H9 (cell line): ENCODE results near the gene GPC6. TPM values are rescaled to one million over a fixed set of nuclear protein-coding genes. Genes with fewer than 3 reads are reported as not detected.

Source experiments
- DNase-seq: peaks from one replicate; pipeline ENCODE4 v3.0.0-alpha.2; 2017
- H2AFZ ChIP-seq: one replicate; pipeline ENCODE4 v1.6.1; 2013; ENCODE audit warnings: mild to moderate bottlenecking, low read length, control low read depth, moderate library complexity
- H2AK5ac ChIP-seq: 2 replicates; pipeline ENCODE4 v1.6.1; 2013; ENCODE audit warnings: low read length, control low read depth, mixed read lengths; ENCODE audit not compliant: insufficient read length
- H2BK120ac ChIP-seq: one replicate; pipeline ENCODE4 v1.6.1; 2013; ENCODE audit warnings: low read depth, mild to moderate bottlenecking, low read length, control low read depth, inconsistent platforms; ENCODE audit not compliant: poor library complexity, severe bottlenecking
- H2BK12ac ChIP-seq: 2 replicates; pipeline ENCODE4 v1.6.1; 2013; ENCODE audit warnings: low read length, control low read depth, mixed read lengths, low read depth; ENCODE audit not compliant: insufficient read length
- H2BK15ac ChIP-seq: 2 replicates; pipeline ENCODE4 v1.6.1; 2013; ENCODE audit warnings: low read depth, low read length, control low read depth
- H2BK20ac ChIP-seq: one replicate; pipeline ENCODE4 v1.6.1; 2013; ENCODE audit warnings: low read depth, mild to moderate bottlenecking, low read length, control low read depth, inconsistent platforms; ENCODE audit not compliant: poor library complexity, severe bottlenecking
- H2BK5ac ChIP-seq: 2 replicates; pipeline ENCODE4 v1.6.1; 2013; ENCODE audit warnings: low read length, control low read depth, mixed read lengths; ENCODE audit not compliant: insufficient read length
- H3K14ac ChIP-seq: 2 replicates; pipeline ENCODE4 v1.6.1; 2013; ENCODE audit warnings: low read length, control low read depth; ENCODE audit not compliant: insufficient read depth
- H3K18ac ChIP-seq: 2 replicates; pipeline ENCODE4 v1.6.1; 2013; ENCODE audit warnings: low read depth, mild to moderate bottlenecking, mixed read lengths, low read length, control low read depth; ENCODE audit not compliant: insufficient read length
- H3K23ac ChIP-seq: 2 replicates; pipeline ENCODE4 v1.6.1; 2013; ENCODE audit warnings: low read length, control low read depth, mixed read lengths, low read depth; ENCODE audit not compliant: insufficient read length
- H3K23me2 ChIP-seq: 2 replicates; pipeline ENCODE4 v1.6.1; 2013; ENCODE audit warnings: low read depth, mild to moderate bottlenecking, mixed read lengths, low read length, control low read depth; ENCODE audit not compliant: insufficient read length, poor library complexity, severe bottlenecking
- H3K27ac ChIP-seq: 2 replicates; pipeline ENCODE4 v1.5.1; 2013; ENCODE audit warnings: low read length, control low read depth, mixed read lengths, low read depth; ENCODE audit not compliant: insufficient read length
- H3K27me3 ChIP-seq: 2 replicates; pipeline ENCODE4 v1.6.1; 2013; ENCODE audit warnings: low read length, control low read depth, inconsistent platforms; ENCODE audit not compliant: insufficient read depth
- H3K4ac ChIP-seq: 2 replicates; pipeline ENCODE4 v1.6.1; 2013; ENCODE audit warnings: low read depth, mild to moderate bottlenecking, control low read depth, inconsistent platforms, low read length, moderate library complexity
- H3K4me1 ChIP-seq: 2 replicates; pipeline ENCODE4 v1.6.1; 2013; ENCODE audit warnings: low read length, control low read depth, inconsistent platforms; ENCODE audit not compliant: insufficient read depth
- H3K4me2 ChIP-seq: 2 replicates; pipeline ENCODE4 v1.6.1; 2013; ENCODE audit warnings: low read length, control low read depth, mixed read lengths; ENCODE audit not compliant: insufficient read length, insufficient read depth
- H3K56ac ChIP-seq: 2 replicates; pipeline ENCODE4 v1.6.1; 2013; ENCODE audit warnings: low read depth, mild to moderate bottlenecking, mixed read lengths, low read length, control low read depth; ENCODE audit not compliant: insufficient read length
- H3K79me1 ChIP-seq: 2 replicates; pipeline ENCODE4 v1.6.1; 2013; ENCODE audit warnings: low read depth, mild to moderate bottlenecking, moderate library complexity, low read length, control low read depth, inconsistent platforms; ENCODE audit not compliant: insufficient read depth, poor library complexity, severe bottlenecking
- H3K79me2 ChIP-seq: 2 replicates; pipeline ENCODE4 v1.6.1; 2013; ENCODE audit warnings: low read length, control low read depth, inconsistent platforms; ENCODE audit not compliant: insufficient read depth
- H3K9ac ChIP-seq: 2 replicates; pipeline ENCODE4 v1.6.1; 2013; ENCODE audit warnings: low read length, control low read depth, mixed read lengths; ENCODE audit not compliant: insufficient read length; ENCODE audit errors: extremely low read depth
- H3K9me3 ChIP-seq: one replicate; pipeline ENCODE4 v1.6.1; 2013; ENCODE audit warnings: low read depth, low read length, inconsistent platforms; ENCODE audit not compliant: control insufficient read depth
- H3T11ph ChIP-seq: one replicate; pipeline ENCODE4 v1.6.1; 2013; ENCODE audit warnings: mild to moderate bottlenecking, low read length, control low read depth, inconsistent platforms
- H4K20me1 ChIP-seq: one replicate; pipeline ENCODE4 v1.6.1; 2013; ENCODE audit not compliant: control insufficient read depth, insufficient read length, insufficient read depth
- H4K5ac ChIP-seq: 2 replicates; pipeline ENCODE4 v1.6.1; 2013; ENCODE audit warnings: low read depth, mild to moderate bottlenecking, mixed read lengths, low read length, control low read depth; ENCODE audit not compliant: insufficient read length
- H4K8ac ChIP-seq: replicated peaks from 2 replicates; pipeline ENCODE4 v1.6.1; 2013; ENCODE audit warnings: low read length, control low read depth, mixed read lengths, low read depth; ENCODE audit not compliant: insufficient read length
- H4K91ac ChIP-seq: 2 replicates; pipeline ENCODE4 v1.6.1; 2013; ENCODE audit warnings: low read depth, mild to moderate bottlenecking, moderate library complexity, mixed read lengths, low read length, control low read depth; ENCODE audit not compliant: insufficient read length
- H3K27ac Mint-ChIP-seq, 3 experiments: 2 replicates in 2 of 3; 3 replicates in 1 of 3; pipeline ENCODE4 v1.8.0; 2020 to 2021; ENCODE audit warnings: mixed read lengths in 3 of 3, mild to moderate bottlenecking in 1 of 3, moderate library complexity in 1 of 3
- H3K27me3 Mint-ChIP-seq: 2 replicates; pipeline ENCODE4 v1.8.0; 2021; ENCODE audit warnings: low read depth, mild to moderate bottlenecking, moderate library complexity, mixed read lengths
- H3K36me3 Mint-ChIP-seq, 3 experiments: 2 replicates in 2 of 3; 3 replicates in 1 of 3; pipeline ENCODE4 v1.8.0; 2020 to 2021; ENCODE audit warnings: low read depth in 3 of 3, mixed read lengths in 3 of 3; ENCODE audit not compliant: insufficient read depth in 1 of 3
- H3K4me1 Mint-ChIP-seq, 2 experiments: 2 replicates each; pipeline ENCODE4 v1.8.0; 2020; ENCODE audit warnings: mixed read lengths in 2 of 2
- H3K4me3 Mint-ChIP-seq, 2 experiments: 2 replicates in 1 of 2; 3 replicates in 1 of 2; pipeline ENCODE4 v1.8.0; 2020 to 2021; ENCODE audit warnings: mild to moderate bottlenecking in 2 of 2, mixed read lengths in 2 of 2, moderate library complexity in 1 of 2
- H3K9me3 Mint-ChIP-seq, 2 experiments: 2 replicates in 1 of 2; 3 replicates in 1 of 2; pipeline ENCODE4 v1.8.0; 2020; ENCODE audit warnings: mild to moderate bottlenecking in 2 of 2, mixed read lengths in 2 of 2, moderate library complexity in 1 of 2
- CTCF ChIP-seq: fragments of 200-600 bp; sonication (generic); conservative IDR thresholded peaks from 3 replicates; pipeline ENCODE4 v1.8.0; 2021; ENCODE audit warnings: antibody characterized with exemption, mild to moderate bottlenecking
- WGBS: extraction: QIAGEN DNeasy Blood & Tissue Kit; methylation state at CpG from one replicate; pipeline ENCODE4 v1.1.7; 2013; ENCODE audit warnings: missing lambda C conversion rate, low lambda C conversion rate, mixed read lengths; ENCODE audit not compliant: insufficient read length; ENCODE audit errors: extremely low coverage; 5-methylcytosine and 5-hydroxymethylcytosine counted together
- total RNA-seq: library from RNA; stranded (reverse); gene quantifications from 2 replicates; pipeline ENCODE4 v1.2.1, GENCODE V29; 2021

GPC6 gene
- total RNA-seq, 1 experiment from 2014 or later = 15.6 TPM

GRCh38 chr13:93554514-93554913, 327.9 kb downstream of the GPC6 start:
- Histone ChIP-seq H3K18ac (no peak overlapping the region), H3K79me1 (no peaks in the 10 kb centered on the region), H3K4me1 (peaks cover 3% of the 10 kb centered on the region), H3K4me2 (no peak overlapping the region), H2BK12ac (no peak overlapping the region), H3K9ac (no peak overlapping the region), H3K23me2 (no peaks in the 10 kb centered on the region), H2BK15ac (no peak overlapping the region), H4K5ac (no peak overlapping the region), H3K56ac (no peak overlapping the region), H4K8ac (no peak overlapping the region), H2AK5ac (no peak overlapping the region), H3K27ac (no peak overlapping the region), H3K27me3 (no peaks in the 10 kb centered on the region), H4K20me1 (no peaks in the 10 kb centered on the region), H3K23ac (no peak overlapping the region), H3K4ac (no peak overlapping the region), H2BK20ac (no peak overlapping the region), H2BK5ac (no peak overlapping the region), H2BK120ac (no peak overlapping the region), H3K9me3 (no peaks in the 10 kb centered on the region), H3K79me2 (no peaks in the 10 kb centered on the region), H3K14ac (no peak overlapping the region), H4K91ac (no peak overlapping the region), H3T11ph (no peak overlapping the region), H2AFZ (no peak overlapping the region)
- Mint-ChIP-seq H3K36me3 (no peaks in the 10 kb centered on the region; a peak in 1 of 7 replicates), H3K27me3 (no peaks in the 10 kb centered on the region), H3K9me3 (no peaks in the 10 kb centered on the region), H3K4me1 (peaks cover 46% of the 10 kb centered on the region in 2 experiments), H3K4me3 (no peak overlapping the region), H3K27ac (peak overlapping the region in 1 of 3 experiments; percentile 57; a peak in 2 of 7 replicates)
- no CpG with 5 or more reads among the region's 3 CpGs for WGBS
- no peak for DNase-seq
- TF ChIP-seq CTCF = no peak
